HG03060 (cell line): ENCODE data around the gene COP1.
"Not testable (repeated sequence)": the region's sequence is repeated elsewhere in the genome, so short reads cannot be mapped to it uniquely, and the experiment has no call there.

Experiments
- ATAC-seq: cut with Tn5 transposase; IDR thresholded peaks from one replicate; pipeline ENCODE4 v1.9.1; 2021; ENCODE audit warnings: low read depth, moderate number of reproducible peaks; ENCODE audit not compliant: unreplicated experiment

COP1 gene

GRCh38 chr1:176141449-176141848 is 65.6 kb downstream of the COP1 start:
- ATAC-seq, result no peak

- ATAC-seq, result no peak
These were observed 70.2 kb downstream of the COP1 start for GRCh38 chr1:176136891-176137290.

GRCh38 chr1:176134666-176135065 is 72.4 kb downstream of the COP1 start:
- no peak for ATAC-seq

- no peak for ATAC-seq
These were observed 84.8 kb downstream of the COP1 start for GRCh38 chr1:176122282-176122681.

- no peak for ATAC-seq
These were observed 87.5 kb downstream of the COP1 start for GRCh38 chr1:176119549-176119948.

GRCh38 chr1:176118985-176119384 is 88.1 kb downstream of the COP1 start:
- no peak for ATAC-seq

GRCh38 chr1:176111835-176112234 is 95.3 kb downstream of the COP1 start:
- ATAC-seq, result no peak

GRCh38 chr1:176110203-176110602 is 96.9 kb downstream of the COP1 start:
- no peak for ATAC-seq

- ATAC-seq, result no peak
These were observed 104.2 kb downstream of the COP1 start for GRCh38 chr1:176102768-176103350.

GRCh38 chr1:176101951-176102642 is 105.0 kb downstream of the COP1 start:
- ATAC-seq, result no peak

GRCh38 chr1:176098560-176098959 is 108.5 kb downstream of the COP1 start:
- no peak for ATAC-seq

- no peak for ATAC-seq
These were observed 111.1 kb downstream of the COP1 start for GRCh38 chr1:176096015-176096414.

- no peak for ATAC-seq
These were observed 116.3 kb downstream of the COP1 start for GRCh38 chr1:176090766-176091165.

- not testable (repeated sequence) for ATAC-seq
These were observed 119.3 kb downstream of the COP1 start for GRCh38 chr1:176087746-176088145.

- no peak for ATAC-seq
These were observed 133.4 kb downstream of the COP1 start for GRCh38 chr1:176073524-176074157.

GRCh38 chr1:176068901-176069300 is 138.2 kb downstream of the COP1 start:
- ATAC-seq, result no peak

GRCh38 chr1:176068256-176068655 is 138.8 kb downstream of the COP1 start:
- no peak for ATAC-seq

- no peak for ATAC-seq
These were observed 140.4 kb downstream of the COP1 start for GRCh38 chr1:176066709-176067108.

GRCh38 chr1:176058686-176059085 is 148.4 kb downstream of the COP1 start:
- no peak for ATAC-seq

- no peak for ATAC-seq
These were observed 150.8 kb downstream of the COP1 start for GRCh38 chr1:176056312-176056711.

GRCh38 chr1:176055398-176055797 is 151.7 kb downstream of the COP1 start:
- no peak for ATAC-seq
